A549 treated with CpdA at 1 μM for 4 hours (cell line): ENCODE measurements around the gene ZDHHC8. TPM values are rescaled to one million over a fixed set of nuclear protein-coding genes. Genes with fewer than 3 reads are reported as not detected.

Experiments
- total RNA-seq: library from RNA; stranded (reverse); fragments of 200-300 nt; extraction: Qiagen RNA extraction; gene quantifications from 5 replicates; pipeline ENCODE4 v1.2.3, GENCODE V29; 2022; ENCODE audit warnings: low read depth

Gene ZDHHC8
- 22.5 to 34.0 TPM (median 26.4 TPM) in 5 replicates for total RNA-seq

GRCh38 chr22:20131597-20131858 is at the start of gene ZDHHC8:
Gene ZDHHC8 (plus strand): TSS chr22:20131804. CDS start chr22:20131948, 144 bp downstream.

GRCh38 chr22:20115691-20116375 is 15.8 kb upstream of the ZDHHC8 start, which contains the start of gene RANBP1:
Gene RANBP1 (plus strand): TSS chr22:20116104. CDS start chr22:20116185, 81 bp downstream.

GRCh38 chr22:20116951-20117632 is 14.5 kb upstream of the ZDHHC8 start, which contains the start of gene TRMT2A:
Gene TRMT2A (minus strand): TSS chr22:20117226. CDS start chr22:20116906, 320 bp downstream.

GRCh38 chr22:20150381-20151275 is 19.0 kb downstream of the ZDHHC8 start, which contains the start of gene CCDC188:
Gene CCDC188 (minus strand): TSS chr22:20151055. CDS start chr22:20150986, 69 bp downstream.

Other genes starting within 250 kb of the ZDHHC8 start
- gene COMT, start 190.0 kb upstream of the ZDHHC8 start, total RNA-seq, result 129 to 164 TPM (median 157 TPM) in 5 replicates
- 27.9 to 40.0 TPM (median 33.8 TPM) in 5 replicates for gene TXNRD2, start 190.0 kb upstream of the ZDHHC8 start, total RNA-seq
- gene ARVCF, start 115.0 kb upstream of the ZDHHC8 start, total RNA-seq, result 1.2 to 3.0 TPM (median 2.7 TPM) in 5 replicates
- gene TANGO2, start 110.7 kb upstream of the ZDHHC8 start, total RNA-seq, result 12.1 to 16.0 TPM (median 14.7 TPM) in 5 replicates
- 19.8 to 23.0 TPM (median 21.0 TPM) in 5 replicates for gene DGCR8, start 51.6 kb upstream of the ZDHHC8 start, total RNA-seq
- 258 to 295 TPM (median 291 TPM) in 5 replicates for gene RANBP1, start 15.7 kb upstream of the ZDHHC8 start, total RNA-seq
- 19.5 to 28.3 TPM (median 27.0 TPM) in 5 replicates for gene TRMT2A, start 14.6 kb upstream of the ZDHHC8 start, total RNA-seq
- not detected in 5 replicates for gene CCDC188, start 19.3 kb downstream of the ZDHHC8 start, total RNA-seq
- 6.1 to 10.9 TPM (median 8.8 TPM) in 5 replicates for gene RTN4R, start 136.5 kb downstream of the ZDHHC8 start, total RNA-seq
- 30.1 to 45.3 TPM (median 42.9 TPM) in 5 replicates for gene DGCR6L, start 188.3 kb downstream of the ZDHHC8 start, total RNA-seq